ENCODE results near the gene HCN1.
"Not testable (repeated sequence)": the region's sequence is repeated elsewhere in the genome, so short reads cannot be mapped to it uniquely, and the experiment has no call there.

The HCN1 gene

DNA sequence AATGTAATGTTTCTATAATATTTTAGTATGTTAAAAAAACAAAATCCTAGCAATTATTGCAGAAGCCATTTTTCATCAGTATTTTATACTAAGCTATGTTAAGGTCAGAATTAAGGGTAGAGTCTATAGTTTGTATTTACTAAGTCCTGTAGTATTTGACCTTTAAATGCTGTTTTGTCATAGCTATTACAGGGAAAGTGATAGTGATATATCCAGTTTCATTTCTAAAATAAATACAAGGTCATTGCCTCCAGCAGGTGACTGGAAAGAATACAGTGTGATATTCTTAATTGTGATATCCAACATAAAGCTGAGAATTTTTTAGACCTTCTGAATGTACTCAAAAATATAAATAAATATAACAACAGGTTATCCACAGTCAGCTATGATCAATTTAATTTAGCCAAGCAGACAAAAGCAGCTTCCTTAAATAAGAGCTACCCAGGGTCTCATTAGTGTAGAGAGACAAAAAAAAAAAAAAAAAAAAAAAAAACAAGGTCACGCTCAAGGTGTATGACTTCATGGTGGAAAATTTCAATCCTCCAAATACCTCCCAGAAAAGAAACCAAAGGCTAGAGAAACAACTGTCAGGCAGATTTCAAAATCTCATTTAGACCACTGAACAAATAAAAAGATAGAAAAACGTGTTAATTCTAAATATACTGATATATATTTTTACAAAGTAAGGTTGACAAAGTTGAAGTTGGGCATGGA lies 278.7 kb downstream of the HCN1 start:
- no peak for DNase-seq (ENCODE audit: low read depth)

DNA sequence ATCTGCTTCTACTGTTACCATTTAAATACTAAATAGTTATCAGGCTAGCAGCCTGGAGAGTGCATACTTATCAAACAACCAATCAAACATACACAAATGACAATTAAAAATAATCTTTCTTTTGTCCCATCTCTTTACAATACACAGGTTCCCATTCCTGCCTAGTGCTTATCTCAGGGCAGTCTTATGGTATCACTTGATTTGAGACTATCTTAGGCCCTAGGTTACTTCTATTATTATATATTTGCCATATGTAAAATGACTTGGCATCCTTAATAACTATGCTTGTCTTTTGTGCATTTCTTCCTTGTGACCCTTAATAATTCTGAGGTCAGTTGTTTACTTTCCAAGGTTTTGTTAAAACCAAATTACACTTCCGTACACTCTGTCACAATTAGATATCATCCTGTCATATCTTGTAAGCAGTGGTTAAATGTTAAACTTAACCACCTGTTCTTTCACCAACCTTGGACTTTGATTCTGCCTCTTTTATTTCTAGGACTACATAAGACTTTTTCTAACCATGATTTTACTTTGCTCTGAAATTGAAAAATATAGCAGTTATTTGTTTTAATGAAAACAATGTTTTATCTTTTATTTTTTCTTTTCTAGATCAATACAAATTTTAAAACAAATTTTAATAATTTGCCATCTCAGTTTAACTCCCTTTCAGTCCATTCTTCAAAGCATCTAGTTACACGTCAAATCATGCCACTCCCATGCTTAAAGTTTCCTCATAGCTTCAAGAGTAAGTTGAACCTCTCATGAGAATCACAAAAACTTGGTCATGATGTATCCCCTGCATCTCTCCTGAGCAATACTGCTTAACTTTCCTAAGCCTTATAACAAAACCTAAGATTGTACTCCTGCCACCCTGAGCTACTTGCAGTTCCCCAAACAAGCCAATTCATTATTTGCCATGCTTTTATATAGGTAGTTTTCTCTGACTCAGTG lies 281.3 kb downstream of the HCN1 start:
- DNase-seq (ENCODE audit: low read depth), result no peak

DNA sequence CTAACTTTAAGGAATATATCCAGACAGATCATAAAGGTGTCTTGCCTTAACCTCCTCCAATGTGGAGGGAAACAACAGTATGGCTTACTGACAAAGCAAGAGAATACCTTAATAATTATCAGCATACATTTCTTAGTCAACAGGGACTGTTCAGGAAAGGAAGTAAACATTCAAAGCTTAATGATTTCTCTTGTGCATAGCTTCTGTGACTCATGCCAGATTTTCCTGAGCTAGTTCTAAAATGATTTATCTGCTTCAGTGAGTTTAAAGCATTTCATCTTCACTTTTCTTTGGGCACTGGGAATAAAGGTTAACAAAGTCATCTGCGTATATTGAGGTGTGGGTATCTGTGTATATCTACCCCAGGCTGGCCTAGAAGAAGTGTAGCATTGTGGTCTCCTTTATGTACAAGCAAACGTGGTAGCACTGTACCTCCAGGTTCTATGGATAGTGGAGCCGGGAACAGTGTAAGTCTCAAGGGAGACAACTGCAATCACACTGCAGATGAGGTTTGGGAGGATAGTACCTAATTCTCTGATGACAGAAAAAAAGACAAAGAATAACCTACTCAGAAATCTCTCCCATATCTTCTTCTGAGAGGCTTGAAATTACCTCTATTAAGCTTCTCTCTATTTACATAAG lies 284.1 kb downstream of the HCN1 start:
- no peak for DNase-seq (ENCODE audit: low read depth)

DNA sequence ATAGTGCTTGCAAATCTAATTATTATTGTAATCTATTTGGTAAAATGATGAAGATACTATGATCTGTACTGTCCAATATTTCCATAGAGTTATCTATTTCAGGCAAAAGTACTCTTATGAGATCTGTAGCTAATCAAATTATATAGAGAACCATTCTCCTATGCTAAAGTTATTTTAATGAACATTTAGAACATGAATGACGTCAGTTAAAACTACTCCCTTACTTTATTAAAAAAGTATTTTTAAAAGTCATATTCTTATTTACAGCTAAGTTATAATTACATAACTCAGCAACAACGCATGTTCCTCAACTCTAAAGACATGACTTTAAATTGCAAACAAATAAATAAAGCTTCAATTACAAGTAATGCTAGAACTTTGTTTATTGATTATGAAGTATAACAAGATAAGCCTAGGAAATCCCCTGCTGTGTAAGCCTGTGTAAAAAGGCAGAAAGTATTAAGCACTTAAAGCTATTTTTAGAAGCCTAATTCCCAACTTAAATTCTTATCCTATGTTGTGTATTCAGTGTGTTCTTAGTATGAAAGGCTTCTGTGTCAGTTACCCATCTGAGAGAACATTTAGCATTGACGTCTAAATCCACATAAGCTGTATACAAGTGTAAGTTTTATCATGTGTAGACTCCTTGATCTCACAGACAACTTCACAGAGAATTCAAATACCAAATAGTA lies 285.7 kb downstream of the HCN1 start:
- DNase-seq (ENCODE audit: low read depth), result no peak

DNA sequence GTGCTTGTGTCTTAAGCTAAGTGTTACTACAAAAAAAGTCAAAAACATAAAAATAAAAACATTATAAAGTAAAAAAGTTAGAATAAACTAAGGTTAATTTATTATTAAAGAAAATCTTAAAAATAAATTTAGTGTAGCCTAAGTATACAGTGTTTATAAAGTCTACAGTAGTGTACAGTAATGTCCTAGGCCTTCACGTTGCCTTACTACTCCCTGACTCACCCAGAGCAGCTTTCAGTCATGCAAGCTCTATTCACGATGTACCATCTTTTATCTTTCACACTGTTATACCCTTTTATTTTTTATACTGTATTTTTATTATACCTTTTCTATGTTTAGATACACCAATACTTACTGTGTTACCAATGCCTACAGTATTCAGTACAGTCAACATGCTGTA lies 288.1 kb downstream of the HCN1 start:
- no peak for DNase-seq (ENCODE audit: low read depth)

DNA sequence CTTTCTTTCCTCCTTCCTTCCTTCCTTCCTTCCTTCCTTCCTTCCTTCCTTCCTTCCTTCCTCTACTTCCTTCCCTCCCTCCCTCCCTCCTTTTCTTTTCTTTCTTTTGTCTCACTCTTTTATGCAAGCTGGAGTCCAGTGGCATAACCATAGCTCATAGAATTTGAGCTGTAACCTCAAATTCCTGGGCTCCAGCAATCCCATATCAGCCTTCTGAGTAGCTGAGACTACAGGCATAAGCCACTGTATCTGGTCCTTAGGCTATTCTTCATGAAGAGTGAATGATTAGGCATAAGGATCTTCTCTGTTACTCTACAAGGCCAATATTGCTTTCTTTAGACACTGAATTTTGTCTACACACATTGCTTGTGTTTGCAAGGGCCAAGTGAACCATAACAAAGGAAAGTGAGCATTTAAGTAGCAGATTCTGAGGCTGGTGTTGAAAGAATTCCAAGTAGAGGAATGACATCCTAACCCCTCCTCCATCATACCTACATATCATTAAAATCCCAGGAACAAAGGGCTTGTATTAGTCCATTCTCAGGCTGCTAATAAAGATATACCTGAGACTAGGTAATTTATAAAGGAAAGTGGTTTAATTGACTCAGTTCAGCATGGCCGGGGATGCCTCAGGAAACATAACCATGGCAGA lies 293.2 kb downstream of the HCN1 start:
- no peak for DNase-seq (ENCODE audit: low read depth)

DNA sequence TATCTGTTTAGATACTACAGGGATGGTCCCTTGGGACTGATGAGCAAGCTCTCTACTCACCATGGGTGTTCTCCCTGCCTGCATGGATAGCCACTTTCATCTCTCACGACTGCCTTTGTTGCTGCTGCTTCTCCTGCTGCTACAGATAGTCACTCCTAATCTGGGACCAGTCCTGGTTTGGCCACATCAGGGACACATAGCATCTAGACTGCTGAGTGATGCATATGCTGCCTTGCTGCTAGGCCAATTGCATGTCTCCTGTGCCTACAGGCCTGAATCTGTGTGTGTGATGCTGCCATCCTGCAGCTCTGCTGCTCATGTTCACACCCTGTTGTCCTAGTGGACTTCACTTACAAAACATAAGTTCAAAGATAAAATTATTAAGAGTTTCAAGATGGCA lies 297.1 kb downstream of the HCN1 start:
- no peak for DNase-seq (ENCODE audit: low read depth)

DNA sequence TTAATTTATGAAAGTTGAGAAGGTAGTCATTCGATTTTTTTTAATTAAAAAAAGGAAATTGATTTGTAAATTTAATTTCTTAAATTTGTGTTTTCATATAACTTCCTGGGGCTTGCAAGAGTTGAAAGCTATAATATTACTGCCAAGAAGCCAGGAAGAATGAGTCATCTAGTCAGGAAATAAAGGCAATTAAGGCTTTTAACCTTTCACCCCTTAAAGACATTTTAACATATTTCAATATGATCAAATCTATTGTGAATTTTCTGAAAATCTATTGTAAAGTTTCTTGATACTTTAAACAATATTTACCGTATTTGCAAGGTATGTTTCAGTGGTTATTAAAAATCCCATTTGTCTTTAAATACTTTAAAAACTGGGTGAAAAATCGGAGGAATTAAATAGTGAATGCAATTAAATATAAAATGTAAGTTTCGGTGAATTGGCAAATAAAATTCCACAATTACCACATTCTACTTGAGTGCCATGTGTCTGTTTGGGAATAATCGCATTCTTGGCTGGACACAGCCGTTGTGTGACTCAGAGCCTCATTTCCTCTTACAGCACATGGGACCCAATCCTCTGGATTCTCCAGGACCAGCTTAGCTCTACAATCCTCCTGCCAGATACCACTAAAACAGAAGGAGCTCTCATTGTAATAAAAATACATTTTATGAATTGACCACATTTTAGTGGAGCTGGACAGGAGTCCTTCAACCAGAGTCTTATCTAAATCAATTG lies 310.7 kb downstream of the HCN1 start:
- DNase-seq (ENCODE audit: low read depth), result no peak

DNA sequence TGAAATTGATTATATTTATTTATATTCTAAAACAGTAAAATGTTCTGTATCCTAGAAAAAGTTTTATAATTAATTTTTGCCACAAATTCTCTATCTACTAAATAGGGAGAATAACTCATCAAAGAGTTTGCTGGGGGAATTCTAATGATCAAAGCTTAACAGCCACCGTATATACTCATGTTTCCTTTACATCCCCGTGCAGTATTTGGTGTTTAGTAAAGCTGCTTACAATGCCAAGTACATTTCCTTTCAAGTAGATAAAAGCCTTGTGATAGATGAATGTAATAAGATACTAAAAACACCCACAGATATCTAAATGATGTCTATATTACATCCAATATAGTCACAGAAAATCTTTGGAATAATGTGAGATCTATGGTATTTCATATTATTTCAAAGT lies 312.2 kb downstream of the HCN1 start:
- no peak for DNase-seq (ENCODE audit: low read depth)

DNA sequence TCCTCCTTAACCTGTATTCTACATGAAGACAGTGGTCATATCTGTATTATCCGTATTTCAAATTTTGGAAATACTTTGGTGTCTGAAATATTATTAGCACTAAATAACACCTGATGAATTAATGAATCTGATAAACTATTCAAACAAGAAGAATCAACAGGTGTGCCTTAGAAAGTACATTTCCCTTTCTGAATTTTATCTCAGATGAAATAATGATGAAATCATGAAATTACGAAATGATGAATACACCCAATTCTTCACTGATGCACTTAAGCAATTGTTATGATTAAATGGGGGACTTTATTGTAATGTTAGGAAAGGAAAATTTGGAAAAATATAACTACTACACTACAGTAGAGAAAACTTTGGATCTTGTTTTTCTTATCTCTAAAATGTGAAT lies 313.6 kb downstream of the HCN1 start:
- DNase-seq (ENCODE audit: low read depth), result no peak

DNA sequence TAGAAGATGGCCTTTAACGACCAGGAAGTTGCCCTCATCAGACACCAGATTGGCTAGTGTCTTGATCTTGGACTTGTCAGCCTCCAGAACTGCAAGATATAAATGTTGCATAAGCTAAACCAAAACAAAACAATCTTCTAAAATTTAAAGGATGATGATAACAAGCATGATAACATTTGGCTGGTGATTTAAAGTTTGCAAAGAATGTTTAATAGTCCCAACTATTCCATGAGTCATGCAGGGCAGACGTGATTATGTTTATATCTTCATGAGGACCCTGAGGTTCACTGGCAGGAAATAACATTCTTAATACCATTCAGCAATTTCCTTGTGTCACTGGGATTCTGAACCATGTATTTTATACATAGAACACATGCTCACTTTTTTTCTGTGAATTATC lies 319.8 kb downstream of the HCN1 start:
- DNase-seq (ENCODE audit: low read depth), result no peak

DNA sequence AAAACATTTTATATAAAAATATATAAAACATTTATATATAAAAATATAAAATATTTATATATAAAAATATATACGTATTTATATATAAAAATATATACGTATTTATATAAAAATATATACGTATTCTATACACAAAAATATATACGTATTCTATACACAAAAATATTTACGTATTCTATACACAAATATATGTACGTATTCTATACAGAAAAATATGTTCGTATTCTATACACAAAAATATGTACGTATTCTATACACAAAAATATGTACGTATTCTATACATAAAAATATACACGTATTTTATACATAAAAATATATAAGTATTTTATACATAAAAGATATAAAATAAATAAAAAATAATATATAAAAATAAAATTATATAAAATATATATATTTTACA lies 323.6 kb downstream of the HCN1 start:
- no peak for DNase-seq (ENCODE audit: low read depth)

DNA sequence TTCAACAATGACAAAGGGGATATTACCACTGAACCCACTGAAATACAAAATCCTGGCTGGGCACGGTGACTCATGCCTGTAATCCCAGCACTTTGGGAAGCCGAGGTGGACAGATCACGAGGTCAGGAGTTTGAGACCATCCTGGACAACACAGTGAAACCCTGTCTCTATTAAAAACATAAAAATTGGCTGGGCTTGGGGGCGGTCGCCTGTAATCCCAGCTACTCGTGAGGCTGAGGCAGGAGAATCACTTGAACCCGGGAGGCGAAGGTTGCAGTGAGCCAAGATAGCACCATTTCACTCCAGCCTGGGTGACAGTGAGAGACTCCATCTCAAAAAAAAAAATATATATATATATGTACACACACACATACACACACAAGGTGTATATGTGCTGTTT lies 324.8 kb downstream of the HCN1 start:
- DNase-seq (ENCODE audit: low read depth), result not testable (repeated sequence)

DNA sequence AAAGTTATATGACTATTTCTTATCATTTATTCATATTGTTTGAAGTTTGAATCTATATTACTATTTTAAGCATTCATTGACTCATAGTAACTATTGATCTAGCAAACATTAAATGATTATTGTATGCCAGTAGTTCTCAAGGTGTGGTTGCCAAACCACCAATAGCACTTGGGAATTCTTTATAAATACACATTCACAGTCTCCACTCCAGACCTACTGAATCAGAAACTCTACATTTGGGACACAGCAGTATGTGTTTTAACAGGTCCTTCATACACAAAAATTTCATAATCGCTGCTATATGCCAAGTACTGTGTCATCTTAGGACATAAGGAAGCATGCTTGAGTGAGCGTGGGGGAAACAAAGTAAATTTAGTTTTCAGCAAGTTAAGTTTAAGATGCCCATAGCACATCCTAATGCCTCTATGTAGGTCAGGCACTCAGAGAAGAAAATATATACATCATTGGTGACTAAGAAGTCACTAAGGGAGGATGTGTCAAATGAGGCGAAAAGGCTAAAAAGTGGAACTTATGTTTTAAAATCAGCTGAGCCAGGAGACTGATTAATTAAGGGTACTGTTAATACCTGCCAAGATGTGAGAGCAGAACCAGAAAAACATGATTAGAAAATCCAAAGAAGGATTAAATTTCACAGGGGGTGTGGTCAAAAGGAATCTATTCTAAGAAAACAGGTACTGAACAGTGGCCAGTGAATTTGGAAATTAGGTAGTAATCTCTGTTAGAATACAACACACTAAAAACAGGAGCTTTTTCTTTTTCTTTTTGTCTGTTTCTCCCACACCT lies 340.8 kb downstream of the HCN1 start:
- DNase-seq (ENCODE audit: low read depth), result no peak

DNA sequence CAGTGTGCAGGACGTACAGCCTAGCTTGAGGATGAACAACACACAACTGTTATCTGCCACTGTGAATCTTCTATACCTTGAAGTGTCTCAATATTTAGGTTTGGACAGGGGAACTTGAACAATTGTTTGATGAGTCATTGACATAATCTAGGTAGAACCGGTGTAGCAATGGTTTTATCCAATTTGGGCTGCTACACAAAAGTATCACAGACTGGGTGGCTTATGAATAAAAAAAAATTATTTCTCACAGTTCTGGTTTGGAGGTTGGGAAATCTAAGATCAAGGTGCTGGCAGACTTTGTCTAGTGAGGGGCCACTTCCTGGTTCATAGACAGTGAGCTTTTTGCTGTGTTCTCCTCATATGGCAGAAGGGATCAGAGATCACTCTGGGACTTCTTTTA lies 359.7 kb downstream of the HCN1 start:
- no peak for DNase-seq (ENCODE audit: low read depth)

DNA sequence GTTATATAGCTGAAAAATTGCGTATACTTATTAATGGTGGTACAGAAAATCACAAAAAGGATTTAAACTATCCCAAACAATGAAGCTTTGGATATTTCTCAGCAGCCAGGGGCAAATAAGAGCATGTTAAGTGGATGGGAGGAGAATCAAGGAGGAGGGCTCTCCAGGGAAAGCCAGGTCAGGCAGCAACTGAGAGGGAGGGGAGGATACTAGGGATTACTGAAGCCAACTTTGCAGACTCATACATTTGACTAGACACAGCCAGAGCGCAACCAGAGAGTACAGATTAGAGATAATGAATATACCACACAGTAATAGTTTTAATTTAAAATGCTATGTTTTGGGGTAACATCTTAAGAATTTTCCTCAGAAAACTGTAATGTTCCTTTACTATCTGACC lies 360.2 kb downstream of the HCN1 start:
- DNase-seq (ENCODE audit: low read depth), result no peak

DNA sequence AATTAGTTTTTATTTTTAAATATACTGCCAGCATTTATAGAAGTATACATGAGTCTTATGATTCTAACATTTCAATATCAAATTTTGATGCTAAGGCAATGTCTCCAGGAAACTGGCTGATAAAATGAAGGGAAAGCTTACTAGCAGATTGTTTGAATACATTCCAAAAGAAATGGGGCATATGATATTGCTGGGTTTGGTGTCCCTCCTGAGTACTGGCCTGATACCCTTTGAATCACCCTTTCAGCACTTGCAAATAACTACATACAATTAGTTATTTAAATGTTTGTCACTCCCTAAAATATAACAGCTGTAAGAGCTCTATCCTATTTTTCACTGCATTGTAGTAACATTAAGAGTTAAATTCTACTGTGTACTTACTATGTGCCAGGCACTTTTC lies 360.8 kb downstream of the HCN1 start:
- no peak for DNase-seq (ENCODE audit: low read depth)

DNA sequence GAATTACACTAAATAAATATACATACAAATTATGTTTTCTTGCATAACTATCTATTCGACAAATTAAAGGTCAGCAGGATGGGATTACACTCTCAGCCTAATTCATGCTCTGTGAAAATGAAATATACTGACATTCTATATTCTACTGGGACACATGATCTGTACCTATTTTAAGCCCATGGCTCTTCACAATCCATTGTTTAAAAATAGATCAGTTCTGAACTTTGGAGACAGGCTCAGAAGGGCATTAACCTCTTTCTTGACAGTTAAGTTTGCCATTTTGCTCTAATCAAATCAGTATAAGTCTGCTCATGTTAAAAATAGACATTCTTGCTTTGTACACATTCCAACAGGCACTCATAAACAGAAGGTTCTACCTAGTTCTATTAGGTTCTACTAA lies 361.2 kb downstream of the HCN1 start:
- no peak for DNase-seq (ENCODE audit: low read depth)

DNA sequence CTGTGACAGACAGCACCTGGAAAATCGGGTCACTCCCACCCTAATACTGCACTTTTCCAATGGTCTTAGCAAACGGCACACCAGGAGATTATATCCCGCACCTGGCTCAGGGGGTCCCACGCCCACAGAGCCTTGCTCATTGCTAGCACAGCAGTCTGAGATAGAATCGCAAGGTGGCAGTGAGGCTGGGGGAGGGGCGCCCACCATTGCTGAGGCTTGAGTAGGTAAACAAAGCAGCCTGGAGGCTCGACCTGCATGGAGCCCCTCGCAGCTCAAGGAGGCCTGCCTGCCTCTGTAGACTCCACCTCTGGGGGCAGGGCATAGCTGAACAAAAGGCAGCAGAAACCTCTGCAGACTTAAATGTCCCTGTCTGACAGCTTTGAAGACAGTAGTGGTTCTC lies 383.6 kb downstream of the HCN1 start:
- not testable (repeated sequence) for DNase-seq (ENCODE audit: low read depth)

DNA sequence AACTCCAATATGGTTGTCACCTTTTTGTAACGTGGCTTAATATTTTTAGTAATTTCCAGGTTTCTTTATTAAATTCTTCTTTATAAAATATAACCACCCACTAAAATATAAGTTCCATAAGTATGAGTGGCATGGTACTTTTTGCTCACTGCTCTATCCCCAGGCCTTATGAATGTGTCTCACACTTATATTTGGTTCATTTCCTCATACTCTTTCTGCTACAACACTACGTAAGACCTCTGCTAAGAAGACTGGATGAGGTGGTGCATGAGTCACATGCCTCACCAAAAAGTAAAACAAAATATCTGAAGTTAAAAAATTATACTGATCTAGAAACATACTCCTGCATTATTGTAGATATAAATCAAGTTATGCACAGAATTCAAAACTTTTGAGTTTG lies 400.9 kb downstream of the HCN1 start:
- no peak for DNase-seq (ENCODE audit: low read depth)
